Colonic mucosa (tissue), 4 donors: ENCODE results near the gene TACC2. TPM values are rescaled to one million over a fixed set of nuclear protein-coding genes. Genes with fewer than 3 reads are reported as not detected.

Experiments
- DNase-seq: peaks from one replicate; pipeline ENCODE4 v3.0.0-alpha.2; 2020
- H3K27ac ChIP-seq: fragments of 200-600 bp; one replicate; pipeline ENCODE4 v1.8.0; 2021
- H3K27me3 ChIP-seq: fragments of 200-600 bp; one replicate; pipeline ENCODE4 v1.8.0; 2021
- H3K36me3 ChIP-seq: fragments of 200-600 bp; one replicate; pipeline ENCODE4 v1.8.0; 2021
- H3K4me1 ChIP-seq: fragments of 200-600 bp; one replicate; pipeline ENCODE4 v1.8.0; 2021; ENCODE audit warnings: mild to moderate bottlenecking
- H3K4me3 ChIP-seq: fragments of 200-600 bp; one replicate; pipeline ENCODE4 v1.8.0; 2021
- H3K9ac ChIP-seq, 2 donors: one replicate each; pipeline ENCODE4 v1.7.0; 2013; ENCODE audit warnings: control low read depth in 2 of 2, low read depth in 2 of 2, low read length in 2 of 2
- H3K9me3 ChIP-seq: fragments of 200-600 bp; one replicate; pipeline ENCODE4 v1.8.0; 2021
- CTCF ChIP-seq: fragments of 200-600 bp; IDR thresholded peaks from one replicate; pipeline ENCODE4 v1.8.0; 2022; ENCODE audit warnings: antibody characterized with exemption, mild to moderate bottlenecking
- intact Hi-C: fragments of 100-400 bp; cut with DNase I; formaldehyde crosslinking; loops from one replicate; pipeline ENCODE4 v1.14.1; 2022
- total RNA-seq, 2 donors: library from RNA; stranded (reverse); fragmentation: NEBNext Ultra II Directional in 1 of 2; extraction: Animal tissue kit (Norgen Biotek cat#: 25700) in 1 of 2; gene quantifications; one replicate each; pipeline ENCODE4 v1.2.1, GENCODE V29; 2021
- donor health status: healthy.
- donor health status: DM: no; HTN: no; CAD: no.
- donor health status: DM: no; HTN: no; CAD: no.

Gene TACC2
- total RNA-seq, 2 donors from 2014 or later, result 90.0 to 93.2 TPM

- no peaks in the 10 kb centered on the region for H3K27me3 ChIP-seq
- no peaks in the 10 kb centered on the region for H3K4me1 ChIP-seq
- H3K27ac ChIP-seq, result no peak overlapping the region
- intact Hi-C loops, result no loop called here
- no peaks in the 10 kb centered on the region for H3K36me3 ChIP-seq
- no peak overlapping the region for H3K9ac ChIP-seq
- no peak for DNase-seq
- H3K4me3 ChIP-seq, result no peak overlapping the region
- no peaks in the 10 kb centered on the region for H3K9me3 ChIP-seq
- TF ChIP-seq CTCF, result no peak
Measured at GRCh38 chr10:122045212-122045611, 56.2 kb downstream of the TACC2 start.

GRCh38 chr10:122047560-122047959 is 58.6 kb downstream of the TACC2 start:
- H3K9ac ChIP-seq, result no peak overlapping the region
- H3K9me3 ChIP-seq, result no peaks in the 10 kb centered on the region
- DNase-seq, result no peak
- intact Hi-C loops, result no loop called here
- H3K27ac ChIP-seq, result no peak overlapping the region
- H3K4me1 ChIP-seq, result no peaks in the 10 kb centered on the region
- no peak for TF ChIP-seq CTCF
- no peaks in the 10 kb centered on the region for H3K27me3 ChIP-seq
- no peak overlapping the region for H3K4me3 ChIP-seq
- H3K36me3 ChIP-seq, result no peaks in the 10 kb centered on the region

GRCh38 chr10:122049076-122049475 is 60.1 kb downstream of the TACC2 start:
- H3K4me1 ChIP-seq, result no peaks in the 10 kb centered on the region

GRCh38 chr10:122050311-122050710 is 61.3 kb downstream of the TACC2 start:
- no peak for TF ChIP-seq CTCF
- Histone ChIP-seq H3K27ac (peak overlapping the region; percentile 34), H3K27me3 (no peaks in the 10 kb centered on the region), H3K4me3 (no peak overlapping the region), H3K9me3 (no peaks in the 10 kb centered on the region), H3K36me3 (no peaks in the 10 kb centered on the region), H3K9ac (peak overlapping the region in 1 of 2 donors; percentile 38), H3K4me1 (no peaks in the 10 kb centered on the region)
- intact Hi-C loops, result loop anchor here (5.0 kb wide), 1 partner anchor 78 kb away; no protein-coding TSS in a partner anchor
- DNase-seq, result peak; percentile 74

More at GRCh38 chr10:122049076-122049475, 60.1 kb downstream of the TACC2 start:
- H3K27ac ChIP-seq, result no peak overlapping the region
- H3K36me3 ChIP-seq, result no peaks in the 10 kb centered on the region
- TF ChIP-seq CTCF, result no peak
- no peaks in the 10 kb centered on the region for H3K9me3 ChIP-seq
- H3K27me3 ChIP-seq, result no peaks in the 10 kb centered on the region
- H3K9ac ChIP-seq, result no peak overlapping the region
- no peak for DNase-seq
- no peak overlapping the region for H3K4me3 ChIP-seq
- intact Hi-C loops, result no loop called here

GRCh38 chr10:122050811-122051210 is 61.8 kb downstream of the TACC2 start:
- DNase-seq, result no peak
- TF ChIP-seq CTCF, result no peak
- H3K4me1 ChIP-seq, result no peaks in the 10 kb centered on the region
- H3K9ac ChIP-seq, result no peak overlapping the region
- intact Hi-C loops, result loop anchor here (5.0 kb wide), 1 partner anchor 79 kb away; no protein-coding TSS in a partner anchor
- peak overlapping the region; percentile 34 for H3K27ac ChIP-seq
- no peaks in the 10 kb centered on the region for H3K27me3 ChIP-seq
- no peaks in the 10 kb centered on the region for H3K9me3 ChIP-seq
- H3K36me3 ChIP-seq, result no peaks in the 10 kb centered on the region
- H3K4me3 ChIP-seq, result no peak overlapping the region
